ENCODE data around the gene RPGRIP1L.

RPGRIP1L gene

GRCh38 chr16:53600616-53601015, 103.0 kb downstream of the RPGRIP1L start:
- no peak for DNase-seq (ENCODE audit: low spot score)

GRCh38 chr16:53600126-53600525, 103.5 kb downstream of the RPGRIP1L start:
- DNase-seq (ENCODE audit: low spot score), result no peak

- no peak for DNase-seq (ENCODE audit: low spot score)
These were observed 104.1 kb downstream of the RPGRIP1L start for GRCh38 chr16:53599548-53599947.

- no peak for DNase-seq (ENCODE audit: low spot score)
These were observed 105.0 kb downstream of the RPGRIP1L start for GRCh38 chr16:53598511-53599275.

GRCh38 chr16:53597776-53598175, 105.9 kb downstream of the RPGRIP1L start:
- DNase-seq (ENCODE audit: low spot score), result no peak

GRCh38 chr16:53588081-53588648, 115.5 kb downstream of the RPGRIP1L start:
- no peak for DNase-seq (ENCODE audit: low spot score)

- DNase-seq (ENCODE audit: low spot score), result no peak
These were observed 120.3 kb downstream of the RPGRIP1L start for GRCh38 chr16:53583401-53583800.

- no peak for DNase-seq (ENCODE audit: low spot score)
These were observed 121.9 kb downstream of the RPGRIP1L start for GRCh38 chr16:53581784-53582183.

GRCh38 chr16:53580038-53580802, 123.4 kb downstream of the RPGRIP1L start:
- no peak for DNase-seq (ENCODE audit: low spot score)

- DNase-seq (ENCODE audit: low spot score), result no peak
These were observed 126.8 kb downstream of the RPGRIP1L start for GRCh38 chr16:53576904-53577303.

GRCh38 chr16:53576210-53576609, 127.4 kb downstream of the RPGRIP1L start:
- DNase-seq (ENCODE audit: low spot score), result no peak

GRCh38 chr16:53571763-53572162, 131.9 kb downstream of the RPGRIP1L start:
- no peak for DNase-seq (ENCODE audit: low spot score)

GRCh38 chr16:53566552-53567245, 137.0 kb downstream of the RPGRIP1L start:
- DNase-seq (ENCODE audit: low spot score), result no peak

GRCh38 chr16:53565296-53565863, 138.3 kb downstream of the RPGRIP1L start:
- DNase-seq (ENCODE audit: low spot score), result no peak

- no peak for DNase-seq (ENCODE audit: low spot score)
These were observed 140.2 kb downstream of the RPGRIP1L start for GRCh38 chr16:53563426-53563825.

GRCh38 chr16:53561101-53561888, 142.4 kb downstream of the RPGRIP1L start:
- DNase-seq (ENCODE audit: low spot score), result no peak

- no peak for DNase-seq (ENCODE audit: low spot score)
These were observed 144.2 kb downstream of the RPGRIP1L start for GRCh38 chr16:53559270-53559951.

GRCh38 chr16:53558710-53559109, 144.9 kb downstream of the RPGRIP1L start:
- DNase-seq (ENCODE audit: low spot score), result no peak

GRCh38 chr16:53556521-53556920, 147.1 kb downstream of the RPGRIP1L start:
- DNase-seq (ENCODE audit: low spot score), result no peak

GRCh38 chr16:53549970-53550690, 153.5 kb downstream of the RPGRIP1L start:
- DNase-seq (ENCODE audit: low spot score), result peak; percentile 79
